Bronchial epithelial cell (primary cell): ENCODE results near the gene RESF1. TPM values are rescaled to one million over a fixed set of nuclear protein-coding genes. Genes with fewer than 3 reads are reported as not detected.
A peak's percentile ranks its signal among the peaks of the same experiment; 100 is the strongest.

Experiments
- DNase-seq: peaks from one replicate; pipeline ENCODE4 v3.0.0-alpha.2; 2010; ENCODE audit warnings: low read depth
- FAIRE-seq: peaks from 2 replicates; lab custom pipeline; 2011; peaks lifted over from hg19 to GRCh38; lab: Jason Lieb, UNC
- H3K27me3 ChIP-seq: 2 replicates; pipeline ENCODE4 v1.5.1; 2011; ENCODE audit warnings: low read length; ENCODE audit not compliant: control insufficient read depth, insufficient read depth
- H3K36me3 ChIP-seq: 2 replicates; pipeline ENCODE4 v1.5.1; 2011; ENCODE audit warnings: low read length; ENCODE audit not compliant: control insufficient read depth, insufficient read depth
- H3K4me3 ChIP-seq: 2 replicates; pipeline ENCODE4 v1.5.1; 2011; ENCODE audit warnings: mild to moderate bottlenecking, low read depth, low read length, control low read depth
- total RNA-seq: library from RNA; depleted of rRNA; stranded (reverse); fragments of >200 nt; gene quantifications from 2 replicates; pipeline ENCODE4 v1.2.1, GENCODE V29; 2014
- TF ChIP-seq, protein P1 (sequence below): IDR thresholded peaks from 2 replicates; pipeline ENCODE4 v1.5.1; 2011; ENCODE audit warnings: mild to moderate bottlenecking, moderate library complexity, low read length, control low read depth, inconsistent platforms; ENCODE audit not compliant: insufficient read depth, severe bottlenecking

The RESF1 gene
- total RNA-seq, 1 donor from 2014 or later: 15.3 TPM

DNA sequence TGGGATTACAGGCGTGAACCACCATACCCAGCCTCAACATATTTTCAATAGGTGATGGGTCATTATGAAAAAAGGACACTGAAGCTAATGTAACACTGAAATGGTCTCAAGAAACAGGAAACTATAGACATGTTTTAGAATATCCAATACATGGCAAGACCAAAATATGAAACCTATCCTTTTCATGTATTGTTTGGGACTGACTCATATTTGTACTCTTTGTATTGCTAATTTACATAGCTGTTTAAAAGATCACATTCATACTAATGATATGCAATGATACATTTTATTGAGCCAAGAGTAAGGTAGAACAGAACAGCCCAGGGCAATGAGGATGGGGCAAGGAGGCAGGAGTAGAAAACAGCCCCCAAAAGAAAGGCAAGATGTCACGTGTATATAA lies 32.6 kb downstream of the RESF1 start:
- DNase-seq (peak; percentile 50), FAIRE-seq (no peak)
- TF ChIP-seq, protein P1, sequence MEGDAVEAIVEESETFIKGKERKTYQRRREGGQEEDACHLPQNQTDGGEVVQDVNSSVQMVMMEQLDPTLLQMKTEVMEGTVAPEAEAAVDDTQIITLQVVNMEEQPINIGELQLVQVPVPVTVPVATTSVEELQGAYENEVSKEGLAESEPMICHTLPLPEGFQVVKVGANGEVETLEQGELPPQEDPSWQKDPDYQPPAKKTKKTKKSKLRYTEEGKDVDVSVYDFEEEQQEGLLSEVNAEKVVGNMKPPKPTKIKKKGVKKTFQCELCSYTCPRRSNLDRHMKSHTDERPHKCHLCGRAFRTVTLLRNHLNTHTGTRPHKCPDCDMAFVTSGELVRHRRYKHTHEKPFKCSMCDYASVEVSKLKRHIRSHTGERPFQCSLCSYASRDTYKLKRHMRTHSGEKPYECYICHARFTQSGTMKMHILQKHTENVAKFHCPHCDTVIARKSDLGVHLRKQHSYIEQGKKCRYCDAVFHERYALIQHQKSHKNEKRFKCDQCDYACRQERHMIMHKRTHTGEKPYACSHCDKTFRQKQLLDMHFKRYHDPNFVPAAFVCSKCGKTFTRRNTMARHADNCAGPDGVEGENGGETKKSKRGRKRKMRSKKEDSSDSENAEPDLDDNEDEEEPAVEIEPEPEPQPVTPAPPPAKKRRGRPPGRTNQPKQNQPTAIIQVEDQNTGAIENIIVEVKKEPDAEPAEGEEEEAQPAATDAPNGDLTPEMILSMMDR: no peak
- Histone ChIP-seq H3K4me3 (no peak overlapping the region), H3K36me3 (peaks cover 2% of the 10 kb centered on the region), H3K27me3 (no peaks in the 10 kb centered on the region)

GRCh38 chr12:31999692-32000091 lies 40.5 kb downstream of the RESF1 start:
- peaks cover 6% of the 10 kb centered on the region for H3K36me3 ChIP-seq
- DNase-seq (no peak), FAIRE-seq (no peak)
- H3K4me3 ChIP-seq: no peak overlapping the region
- H3K27me3 ChIP-seq: no peaks in the 10 kb centered on the region
- TF ChIP-seq, protein P1: no peak

- H3K36me3 ChIP-seq: peaks cover 6% of the 10 kb centered on the region
- FAIRE-seq (no peak), DNase-seq (no peak)
- TF ChIP-seq, protein P1: no peak
- H3K27me3 ChIP-seq: no peaks in the 10 kb centered on the region
- H3K4me3 ChIP-seq: no peak overlapping the region
Observed at GRCh38 chr12:32000373-32001005, 41.3 kb downstream of the RESF1 start.

GRCh38 chr12:32002848-32003493 lies 43.8 kb downstream of the RESF1 start:
- TF ChIP-seq, protein P1: no peak
- H3K27me3 ChIP-seq: no peaks in the 10 kb centered on the region
- no peak overlapping the region for H3K4me3 ChIP-seq
- no peaks in the 10 kb centered on the region for H3K36me3 ChIP-seq
- DNase-seq (no peak), FAIRE-seq (no peak)

DNA sequence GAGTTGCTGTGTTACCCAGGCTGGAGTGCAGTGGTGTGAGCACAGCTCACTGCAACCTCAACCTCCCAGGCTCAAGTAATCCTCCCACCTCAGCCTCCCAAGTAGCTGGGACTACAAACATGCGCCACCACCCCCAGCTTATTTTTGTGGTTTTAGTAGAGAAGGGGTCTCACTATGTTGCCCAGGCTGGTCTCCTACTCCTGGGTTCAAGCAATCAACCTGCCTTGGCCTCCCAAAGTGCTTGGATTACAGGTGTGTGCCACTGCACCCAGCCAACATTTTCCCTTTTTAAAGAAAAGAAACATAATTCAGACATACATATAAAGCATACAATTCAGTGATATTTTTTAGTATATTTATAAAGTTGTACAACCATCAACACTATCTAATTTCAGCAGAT lies 44.4 kb downstream of the RESF1 start:
- DNase-seq: no peak
- Histone ChIP-seq H3K4me3 (no peak overlapping the region), H3K27me3 (no peaks in the 10 kb centered on the region), H3K36me3 (no peaks in the 10 kb centered on the region)
- no peak for FAIRE-seq
- TF ChIP-seq, protein P1: no peak
